Retinal pigment epithelial cell (primary cell): Measurements from ENCODE around the gene C5orf24.

Experiments used
- DNase-seq: peaks from one replicate; pipeline ENCODE4 v3.0.0-alpha.2; 2010; ENCODE audit warnings: low read depth
- H3K4me3 ChIP-seq: 2 replicates; pipeline ENCODE4 v1.5.1; 2011; ENCODE audit warnings: mild to moderate bottlenecking, low read length, control low read depth, moderate library complexity
- CTCF ChIP-seq: conservative IDR thresholded peaks from 2 replicates; pipeline ENCODE4 v1.5.1; 2011; ENCODE audit warnings: low read depth, low read length, control low read depth, inconsistent platforms

The C5orf24 gene

GRCh38 chr5:134819407-134819963 is 26.3 kb upstream of the C5orf24 start:
- no peak for TF ChIP-seq CTCF
- no peak for DNase-seq
- H3K4me3 ChIP-seq = no peak overlapping the region

- no peak for DNase-seq
- no peak overlapping the region for H3K4me3 ChIP-seq
- no peak for TF ChIP-seq CTCF
These were observed 23.9 kb upstream of the C5orf24 start for GRCh38 chr5:134821841-134822240.

- no peak for TF ChIP-seq CTCF
- no peak overlapping the region for H3K4me3 ChIP-seq
- DNase-seq = no peak
These were observed 21.1 kb upstream of the C5orf24 start for GRCh38 chr5:134824681-134825080.

GRCh38 chr5:134825212-134825611 is 20.6 kb upstream of the C5orf24 start:
- no peak overlapping the region for H3K4me3 ChIP-seq
- no peak for DNase-seq
- TF ChIP-seq CTCF = no peak

GRCh38 chr5:134833340-134834032 is 12.3 kb upstream of the C5orf24 start:
- TF ChIP-seq CTCF = no peak
- no peak for DNase-seq

GRCh38 chr5:134835623-134836022 is 10.1 kb upstream of the C5orf24 start:
- no peak for DNase-seq
- no peak for TF ChIP-seq CTCF
- no peak overlapping the region for H3K4me3 ChIP-seq

More at GRCh38 chr5:134833340-134834032, 12.3 kb upstream of the C5orf24 start:
- H3K4me3 ChIP-seq = no peak overlapping the region
